ENCODE results near the gene RRN3. TPM values are rescaled to one million over a fixed set of nuclear protein-coding genes. Genes with fewer than 3 reads are reported as not detected.

RRN3 gene
- total RNA-seq, 4 donors from 2014 or later: 13.5 to 33.0 (median 24.0) TPM

GRCh38 chr16:15035163-15035729, 58.8 kb downstream of the RRN3 start:
- Histone ChIP-seq H3K27me3 (no peaks in the 10 kb centered on the region), H3K36me3 (peaks cover 0 to 81% (median 38%) of the 10 kb centered on the region in 4 donors), H3K4me3 (no peak overlapping the region), H3K9me3 (no peaks in the 10 kb centered on the region), H3K27ac (no peak overlapping the region), H3K4me1 (no peaks in the 10 kb centered on the region)
- WGBS, 2 donors (ENCODE audit: low coverage in 1 of 2): 67 to 85% methylated on average over 3 to 15 of the region's 15 CpGs
- TF ChIP-seq EP300 (IDR thresholded peaks at IDR 0.05; ENCODE audit: low read depth): no peak
- no peak for TF ChIP-seq POLR2AphosphoS5 (IDR thresholded peaks at IDR 0.05)
- TF ChIP-seq POLR2A (IDR thresholded peaks at IDR 0.05): no peak
- no peak for TF ChIP-seq CTCF (IDR thresholded peaks at IDR 0.05)
- no peak for DNase-seq
- intact Hi-C loops (cut with DNase I; ENCODE audit: low total_unique reads): no loop called here
- in situ Hi-C loops (cut with MboI; ENCODE audit: low pct_ligation_motif_present in 1 of 4, low pct_unique_long_range_greater_than_20kb in 1 of 4, low sequenced_read_pairs in 3 of 4): no loop called here

DNA sequence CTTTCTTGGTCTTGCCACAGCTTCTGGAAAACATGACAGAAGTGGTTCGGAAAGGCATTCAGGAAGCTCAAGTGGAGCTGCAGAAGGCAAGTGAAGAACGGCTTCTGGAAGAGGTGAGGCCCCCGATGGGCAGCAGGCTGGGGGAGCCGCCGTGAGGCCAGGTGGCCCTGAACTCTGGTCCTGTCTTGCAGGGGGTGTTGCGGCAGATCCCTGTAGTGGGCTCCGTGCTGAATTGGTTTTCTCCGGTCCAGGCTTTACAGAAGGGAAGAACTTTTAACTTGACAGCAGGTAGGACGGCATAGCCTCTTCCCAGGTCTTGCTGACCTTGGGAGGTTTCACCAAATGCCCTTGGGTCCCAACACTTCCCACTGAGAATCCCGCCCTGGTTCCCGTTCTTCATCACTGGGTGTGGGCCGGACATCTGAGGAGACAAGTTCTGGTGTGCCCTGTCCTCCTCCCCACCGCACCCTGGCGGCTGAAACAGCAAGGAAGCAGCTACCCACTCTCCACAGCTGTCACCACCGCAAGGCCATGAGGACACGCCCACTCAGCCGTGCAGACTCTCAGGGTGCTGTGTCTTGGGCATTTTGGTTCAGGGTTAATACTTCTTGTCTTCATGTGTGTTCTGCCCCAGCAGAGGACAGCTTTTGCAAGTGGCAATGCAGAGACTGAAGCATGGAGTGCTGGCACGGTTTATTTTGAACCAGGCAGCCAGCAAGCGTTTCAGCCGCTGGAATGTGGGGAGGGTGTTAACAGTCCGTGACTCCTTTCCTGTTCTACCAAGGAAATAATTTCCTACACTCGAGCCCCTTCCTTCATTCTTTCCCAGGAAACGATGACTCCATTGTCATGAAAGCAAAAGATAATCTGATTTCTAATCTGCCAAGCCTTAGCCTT, 59.6 kb downstream of the RRN3 start:
- H3K36me3 ChIP-seq: peaks cover 0 to 88% (median 34%) of the 10 kb centered on the region in 4 donors
- WGBS, 2 donors (ENCODE audit: low coverage in 1 of 2): 82 to 89% methylated on average over 5 to 23 of the region's 23 CpGs
- in situ Hi-C loops (cut with MboI; ENCODE audit: low pct_ligation_motif_present in 1 of 4, low pct_unique_long_range_greater_than_20kb in 1 of 4, low sequenced_read_pairs in 3 of 4) (no loop called here), intact Hi-C loops (cut with DNase I; ENCODE audit: low total_unique reads) (no loop called here)
- H3K4me1 ChIP-seq: no peaks in the 10 kb centered on the region
- no peak for DNase-seq
- H3K9me3 ChIP-seq: no peaks in the 10 kb centered on the region
- TF ChIP-seq EP300 (IDR thresholded peaks at IDR 0.05; ENCODE audit: low read depth): no peak
- no peak for TF ChIP-seq CTCF (IDR thresholded peaks at IDR 0.05)
- no peaks in the 10 kb centered on the region for H3K27me3 ChIP-seq
- H3K4me3 ChIP-seq: no peak overlapping the region
- no peak overlapping the region for H3K27ac ChIP-seq

DNA sequence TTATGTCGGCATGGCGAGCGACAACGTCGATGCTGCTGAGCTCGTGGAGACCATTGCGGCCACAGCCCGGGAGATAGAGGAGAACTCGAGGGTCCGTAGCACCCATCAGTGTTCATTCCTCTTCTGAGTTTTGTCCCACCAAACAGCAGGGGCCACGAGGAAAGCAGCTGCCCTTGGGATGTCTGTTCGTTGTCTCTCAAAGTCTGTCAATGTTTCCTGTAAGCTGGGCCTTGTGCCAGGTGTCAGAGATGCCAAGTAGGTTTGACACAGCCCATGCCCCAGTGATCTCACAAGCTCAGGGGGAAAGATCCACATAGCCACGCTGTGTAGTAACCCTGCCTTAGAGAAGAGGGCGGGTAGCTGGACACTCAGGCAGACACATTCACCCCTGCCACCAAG, 60.8 kb downstream of the RRN3 start:
- Histone ChIP-seq H3K4me3 (no peak overlapping the region), H3K9me3 (no peaks in the 10 kb centered on the region), H3K4me1 (no peaks in the 10 kb centered on the region), H3K36me3 (peaks cover 0 to 82% (median 34%) of the 10 kb centered on the region in 4 donors), H3K27ac (no peak overlapping the region), H3K27me3 (no peaks in the 10 kb centered on the region)
- WGBS, 2 donors (ENCODE audit: low coverage in 1 of 2): 82 to 83% methylated on average over 1 to 14 of the region's 14 CpGs
- intact Hi-C loops (cut with DNase I; ENCODE audit: low total_unique reads) (no loop called here), in situ Hi-C loops (cut with MboI; ENCODE audit: low pct_ligation_motif_present in 1 of 4, low pct_unique_long_range_greater_than_20kb in 1 of 4, low sequenced_read_pairs in 3 of 4) (no loop called here)
- DNase-seq: peak; percentile 5
- TF ChIP-seq POLR2AphosphoS5 (IDR thresholded peaks at IDR 0.05) (no peak), POLR2A (IDR thresholded peaks at IDR 0.05) (no peak), EP300 (IDR thresholded peaks at IDR 0.05; ENCODE audit: low read depth) (no peak)

DNA sequence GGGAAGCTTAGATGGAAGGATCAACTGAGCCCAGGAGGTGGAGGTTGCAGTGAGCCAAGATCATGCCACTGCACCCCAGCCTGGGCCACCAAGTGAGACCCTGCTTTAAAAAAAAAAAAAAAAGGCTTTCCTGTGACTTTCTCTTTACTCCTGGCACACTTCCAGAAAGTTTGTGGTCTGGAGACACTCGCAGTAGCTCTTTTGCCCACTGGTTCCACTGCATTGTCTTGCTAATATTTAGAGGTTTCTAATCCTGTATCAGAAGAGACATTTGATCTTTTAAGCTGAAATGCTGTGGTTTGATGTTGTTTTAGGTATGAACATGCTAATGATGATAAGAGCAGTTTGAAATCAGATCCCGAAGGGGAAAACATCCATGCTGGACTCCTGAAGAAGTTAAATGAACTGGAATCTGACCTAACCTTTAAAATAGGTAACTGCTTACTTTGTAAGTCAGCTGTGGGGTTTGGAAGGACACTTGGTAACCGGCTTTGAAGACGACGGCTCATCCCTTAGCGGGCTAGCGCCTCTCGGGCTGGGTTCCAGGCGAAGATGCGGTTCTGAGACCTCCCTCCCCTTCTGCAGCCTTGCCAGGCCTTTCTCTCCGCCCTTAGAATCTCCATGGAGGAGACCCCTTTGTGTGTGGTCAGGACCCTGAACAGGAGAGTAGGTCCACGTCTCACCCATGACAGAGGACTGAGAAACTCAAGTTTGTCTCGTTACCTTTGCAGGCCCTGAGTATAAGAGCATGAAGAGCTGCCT, 61.3 kb downstream of the RRN3 start:
- TF ChIP-seq POLR2A (IDR thresholded peaks at IDR 0.05): no peak
- TF ChIP-seq EP300 (IDR thresholded peaks at IDR 0.05; ENCODE audit: low read depth): no peak
- H3K36me3 ChIP-seq: peaks cover 0 to 76% (median 34%) of the 10 kb centered on the region in 4 donors
- no peaks in the 10 kb centered on the region for H3K4me1 ChIP-seq
- no peak overlapping the region for H3K4me3 ChIP-seq
- H3K9me3 ChIP-seq: no peaks in the 10 kb centered on the region
- in situ Hi-C loops (cut with MboI; ENCODE audit: low pct_ligation_motif_present in 1 of 4, low pct_unique_long_range_greater_than_20kb in 1 of 4, low sequenced_read_pairs in 3 of 4): no loop called here
- DNase-seq: peak; percentile 3
- no peaks in the 10 kb centered on the region for H3K27me3 ChIP-seq
- H3K27ac ChIP-seq: no peak overlapping the region
- WGBS, 2 donors (ENCODE audit: low coverage in 1 of 2): 69 to 86% methylated on average over 2 to 13 of the region's 13 CpGs
- intact Hi-C loops (cut with DNase I; ENCODE audit: low total_unique reads): no loop called here

DNA sequence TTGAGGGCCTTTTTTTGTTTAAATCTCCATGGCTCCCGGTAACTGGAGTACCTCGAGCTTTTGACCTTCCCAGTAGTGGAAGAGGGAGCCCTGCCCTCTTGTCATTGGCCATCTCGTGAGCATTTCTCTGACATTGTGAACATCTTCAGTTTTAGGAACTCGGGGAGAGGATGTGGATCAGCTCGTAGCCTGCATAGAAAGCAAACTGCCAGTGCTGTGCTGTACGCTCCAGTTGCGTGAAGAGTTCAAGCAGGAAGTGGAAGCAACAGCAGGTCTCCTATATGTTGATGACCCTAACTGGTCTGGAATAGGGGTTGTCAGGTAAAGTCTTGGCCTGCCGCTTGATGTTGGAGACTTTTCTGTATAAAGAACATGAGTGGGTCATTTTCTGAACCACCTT, 62.5 kb downstream of the RRN3 start:
- no peaks in the 10 kb centered on the region for H3K4me1 ChIP-seq
- no peak overlapping the region for H3K4me3 ChIP-seq
- 87 to 91% methylated on average over 4 to 8 of the region's 8 CpGs for WGBS, 2 donors (ENCODE audit: low coverage in 1 of 2)
- intact Hi-C loops (cut with DNase I; ENCODE audit: low total_unique reads) (loop anchor here (2.0 kb wide), 1 partner anchor 23 kb away; no protein-coding TSS in a partner anchor), in situ Hi-C loops (cut with MboI; ENCODE audit: low pct_ligation_motif_present in 1 of 4, low pct_unique_long_range_greater_than_20kb in 1 of 4, low sequenced_read_pairs in 3 of 4) (no loop called here)
- peaks cover 0 to 65% (median 31%) of the 10 kb centered on the region in 4 donors for H3K36me3 ChIP-seq
- no peaks in the 10 kb centered on the region for H3K9me3 ChIP-seq
- no peak for TF ChIP-seq CTCF (IDR thresholded peaks at IDR 0.05)
- no peak for TF ChIP-seq EP300 (IDR thresholded peaks at IDR 0.05; ENCODE audit: low read depth)
- no peak for TF ChIP-seq POLR2AphosphoS5 (IDR thresholded peaks at IDR 0.05)
- no peak for TF ChIP-seq POLR2A (IDR thresholded peaks at IDR 0.05)
- no peak overlapping the region for H3K27ac ChIP-seq
- H3K27me3 ChIP-seq: no peaks in the 10 kb centered on the region
- DNase-seq: peak; percentile 6
